ENCODE data around the gene PYURF. TPM values are rescaled to one million over a fixed set of nuclear protein-coding genes. Genes with fewer than 3 reads are reported as not detected.

PYURF gene
- total and polyA plus RNA-seq, 10 of the 15 experiments (the other 5 are each of a cell fraction or from before 2014, with no cell fraction given), result 16.7 to 181 (median 79.6) TPM

DNA sequence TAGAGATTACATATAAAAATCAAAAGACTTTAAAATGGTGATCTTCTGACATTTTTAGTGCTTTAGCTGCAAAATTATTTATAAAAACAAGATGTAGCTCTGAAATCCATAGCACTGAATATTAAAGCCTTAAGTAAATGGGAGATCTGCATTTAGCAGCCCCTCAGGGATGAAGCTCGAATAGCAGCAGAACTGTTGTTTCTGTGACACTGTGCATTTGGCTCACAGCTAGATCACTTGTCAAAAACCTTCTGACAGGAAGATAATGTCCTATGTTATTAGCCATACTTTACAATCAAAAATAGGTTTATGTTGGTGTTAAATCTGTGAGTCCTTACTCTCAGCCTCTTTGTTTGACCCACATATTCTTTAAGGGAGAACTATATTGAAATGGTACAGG, 14.1 kb upstream of the PYURF start:
- ATAC-seq (no peak), DNase-seq (ENCODE audit: low read depth, low spot score) (no peak), FAIRE-seq (no peak)
- WGBS (ENCODE audit: insufficient coverage, insufficient replicate concordance, low lambda C conversion rate, missing lambda C conversion rate), result 50% methylated on average over 1 of the region's 1 CpG
- H3K36me3 ChIP-seq (ENCODE audit: control insufficient read depth in 2 of 2, insufficient read depth in 2 of 2, low read length in 1 of 2), result no peaks in the 10 kb centered on the region
- no peak overlapping the region for H3K27ac ChIP-seq (ENCODE audit: control insufficient read depth, insufficient read depth)
- H3K4me1 ChIP-seq (ENCODE audit: control insufficient read depth, insufficient read depth, low read length), result no peaks in the 10 kb centered on the region
- CTCF ChIA-PET, result interaction anchor here (0.6 to 7.4 kb wide), 10 partner anchors 11 to 689 kb away, joined by 3 to 76 read pairs (median 4); no protein-coding TSS in a partner anchor
- no peaks in the 10 kb centered on the region for H4K20me1 ChIP-seq (ENCODE audit: control insufficient read depth, insufficient read depth)
- intact Hi-C loops (cut with micrococcal nuclease; ENCODE audit: unreplicated experiment) (loop anchor here (2.0 kb wide), 1 partner anchor 487 kb away; no protein-coding TSS in a partner anchor), in situ Hi-C loops (cut with MboI) (loop anchor here (5.0 kb wide), 1 partner anchor 120 kb away; no protein-coding TSS in a partner anchor)
- no TSS peak for BruUV-seq (replicated peaks)
- POLR2A ChIA-PET, result no interaction called here
- TF ChIP-seq JUND (IDR thresholded peaks at IDR 0.05; ENCODE audit: low read depth, low read length) (no peak), NFYA (IDR thresholded peaks at IDR 0.05; ENCODE audit: borderline replicate concordance, low read depth, low read length) (no peak), TCF7 (IDR thresholded peaks at IDR 0.05; ENCODE audit: borderline replicate concordance) (no peak), ZNF622 (IDR thresholded peaks at IDR 0.05) (no peak), POLR2A (IDR thresholded peaks at IDR 0.05; ENCODE audit: low read depth, low read length) (no peak), HDAC6 (IDR thresholded peaks at IDR 0.05; ENCODE audit: unreplicated experiment) (no peak), PAX5 (IDR thresholded peaks at IDR 0.05; ENCODE audit: borderline replicate concordance, low read depth, low read length) (no peak), RCOR1 (conservative IDR thresholded peaks at IDR 0.05; ENCODE audit: low read depth, low read length) (no peak), FOXM1 (IDR thresholded peaks at IDR 0.05; ENCODE audit: low read depth, low read length) (no peak), KAT2A (conservative IDR thresholded peaks at IDR 0.05; ENCODE audit: control insufficient read depth, low read depth, low read length) (no peak), MTA3 (IDR thresholded peaks at IDR 0.05; ENCODE audit: borderline replicate concordance, low read length) (no peak), KDM1A (IDR thresholded peaks at IDR 0.05; ENCODE audit: borderline replicate concordance) (no peak)
- TF ChIP-seq, protein P1, sequence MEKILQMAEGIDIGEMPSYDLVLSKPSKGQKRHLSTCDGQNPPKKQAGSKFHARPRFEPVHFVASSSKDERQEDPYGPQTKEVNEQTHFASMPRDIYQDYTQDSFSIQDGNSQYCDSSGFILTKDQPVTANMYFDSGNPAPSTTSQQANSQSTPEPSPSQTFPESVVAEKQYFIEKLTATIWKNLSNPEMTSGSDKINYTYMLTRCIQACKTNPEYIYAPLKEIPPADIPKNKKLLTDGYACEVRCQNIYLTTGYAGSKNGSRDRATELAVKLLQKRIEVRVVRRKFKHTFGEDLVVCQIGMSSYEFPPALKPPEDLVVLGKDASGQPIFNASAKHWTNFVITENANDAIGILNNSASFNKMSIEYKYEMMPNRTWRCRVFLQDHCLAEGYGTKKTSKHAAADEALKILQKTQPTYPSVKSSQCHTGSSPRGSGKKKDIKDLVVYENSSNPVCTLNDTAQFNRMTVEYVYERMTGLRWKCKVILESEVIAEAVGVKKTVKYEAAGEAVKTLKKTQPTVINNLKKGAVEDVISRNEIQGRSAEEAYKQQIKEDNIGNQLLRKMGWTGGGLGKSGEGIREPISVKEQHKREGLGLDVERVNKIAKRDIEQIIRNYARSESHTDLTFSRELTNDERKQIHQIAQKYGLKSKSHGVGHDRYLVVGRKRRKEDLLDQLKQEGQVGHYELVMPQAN (conservative IDR thresholded peaks at IDR 0.05), result no peak
- TF ChIP-seq, protein P2, sequence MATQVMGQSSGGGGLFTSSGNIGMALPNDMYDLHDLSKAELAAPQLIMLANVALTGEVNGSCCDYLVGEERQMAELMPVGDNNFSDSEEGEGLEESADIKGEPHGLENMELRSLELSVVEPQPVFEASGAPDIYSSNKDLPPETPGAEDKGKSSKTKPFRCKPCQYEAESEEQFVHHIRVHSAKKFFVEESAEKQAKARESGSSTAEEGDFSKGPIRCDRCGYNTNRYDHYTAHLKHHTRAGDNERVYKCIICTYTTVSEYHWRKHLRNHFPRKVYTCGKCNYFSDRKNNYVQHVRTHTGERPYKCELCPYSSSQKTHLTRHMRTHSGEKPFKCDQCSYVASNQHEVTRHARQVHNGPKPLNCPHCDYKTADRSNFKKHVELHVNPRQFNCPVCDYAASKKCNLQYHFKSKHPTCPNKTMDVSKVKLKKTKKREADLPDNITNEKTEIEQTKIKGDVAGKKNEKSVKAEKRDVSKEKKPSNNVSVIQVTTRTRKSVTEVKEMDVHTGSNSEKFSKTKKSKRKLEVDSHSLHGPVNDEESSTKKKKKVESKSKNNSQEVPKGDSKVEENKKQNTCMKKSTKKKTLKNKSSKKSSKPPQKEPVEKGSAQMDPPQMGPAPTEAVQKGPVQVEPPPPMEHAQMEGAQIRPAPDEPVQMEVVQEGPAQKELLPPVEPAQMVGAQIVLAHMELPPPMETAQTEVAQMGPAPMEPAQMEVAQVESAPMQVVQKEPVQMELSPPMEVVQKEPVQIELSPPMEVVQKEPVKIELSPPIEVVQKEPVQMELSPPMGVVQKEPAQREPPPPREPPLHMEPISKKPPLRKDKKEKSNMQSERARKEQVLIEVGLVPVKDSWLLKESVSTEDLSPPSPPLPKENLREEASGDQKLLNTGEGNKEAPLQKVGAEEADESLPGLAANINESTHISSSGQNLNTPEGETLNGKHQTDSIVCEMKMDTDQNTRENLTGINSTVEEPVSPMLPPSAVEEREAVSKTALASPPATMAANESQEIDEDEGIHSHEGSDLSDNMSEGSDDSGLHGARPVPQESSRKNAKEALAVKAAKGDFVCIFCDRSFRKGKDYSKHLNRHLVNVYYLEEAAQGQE (IDR thresholded peaks at IDR 0.05; ENCODE audit: low read depth, low read length), result no peak
- TF ChIP-seq, protein P3, sequence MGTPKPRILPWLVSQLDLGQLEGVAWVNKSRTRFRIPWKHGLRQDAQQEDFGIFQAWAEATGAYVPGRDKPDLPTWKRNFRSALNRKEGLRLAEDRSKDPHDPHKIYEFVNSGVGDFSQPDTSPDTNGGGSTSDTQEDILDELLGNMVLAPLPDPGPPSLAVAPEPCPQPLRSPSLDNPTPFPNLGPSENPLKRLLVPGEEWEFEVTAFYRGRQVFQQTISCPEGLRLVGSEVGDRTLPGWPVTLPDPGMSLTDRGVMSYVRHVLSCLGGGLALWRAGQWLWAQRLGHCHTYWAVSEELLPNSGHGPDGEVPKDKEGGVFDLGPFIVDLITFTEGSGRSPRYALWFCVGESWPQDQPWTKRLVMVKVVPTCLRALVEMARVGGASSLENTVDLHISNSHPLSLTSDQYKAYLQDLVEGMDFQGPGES (IDR thresholded peaks at IDR 0.05), result no peak
- TF ChIP-seq, protein P4, sequence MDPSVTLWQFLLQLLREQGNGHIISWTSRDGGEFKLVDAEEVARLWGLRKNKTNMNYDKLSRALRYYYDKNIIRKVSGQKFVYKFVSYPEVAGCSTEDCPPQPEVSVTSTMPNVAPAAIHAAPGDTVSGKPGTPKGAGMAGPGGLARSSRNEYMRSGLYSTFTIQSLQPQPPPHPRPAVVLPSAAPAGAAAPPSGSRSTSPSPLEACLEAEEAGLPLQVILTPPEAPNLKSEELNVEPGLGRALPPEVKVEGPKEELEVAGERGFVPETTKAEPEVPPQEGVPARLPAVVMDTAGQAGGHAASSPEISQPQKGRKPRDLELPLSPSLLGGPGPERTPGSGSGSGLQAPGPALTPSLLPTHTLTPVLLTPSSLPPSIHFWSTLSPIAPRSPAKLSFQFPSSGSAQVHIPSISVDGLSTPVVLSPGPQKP (IDR thresholded peaks at IDR 0.05; ENCODE audit: low read depth, low read length), result no peak
- no peak overlapping the region for H3K9ac ChIP-seq (ENCODE audit: control insufficient read depth, insufficient read depth, low read length)
- H2AFZ ChIP-seq (ENCODE audit: control insufficient read depth, low read depth, low read length), result no peak overlapping the region
- H3K27me3 ChIP-seq (replicated peaks in 1 of 2; ENCODE audit: control insufficient read depth in 2 of 2, insufficient read depth in 2 of 2, low read length in 1 of 2), result no peaks in the 10 kb centered on the region
- H3K4me3 ChIP-seq, result no peak overlapping the region
- no peaks in the 10 kb centered on the region for H3K79me2 ChIP-seq (ENCODE audit: control insufficient read depth, insufficient read depth, low read length)
- SMC1A ChIA-PET (ENCODE audit: uncharacterized antibody, unreplicated experiment), result interaction anchor here (0.9 to 3.1 kb wide), 6 partner anchors 12 to 486 kb away, joined by 3 to 15 read pairs (median 5); no protein-coding TSS in a partner anchor
- RAD21 ChIA-PET (ENCODE audit: unreplicated experiment), result interaction anchor here (2.1 to 2.6 kb wide), 2 partner anchors 122 to 486 kb away, joined by 10 to 13 read pairs; no protein-coding TSS in a partner anchor
- no peaks in the 10 kb centered on the region for H3K9me3 ChIP-seq (replicated peaks; ENCODE audit: control insufficient read depth, insufficient read depth, low read length)
- no peak overlapping the region for H3K4me2 ChIP-seq (ENCODE audit: control insufficient read depth, insufficient read depth)
